ENCODE measurements around the gene ZCCHC14.

ZCCHC14 gene

GRCh38 chr16:87410530-87410929, 82.3 kb downstream of the ZCCHC14 start:
- H3K27me3 ChIP-seq (ENCODE audit: insufficient read depth, poor library complexity, severe bottlenecking), result no peaks in the 10 kb centered on the region
- H3K27ac ChIP-seq (replicated peaks), result no peak overlapping the region
- H3K4me3 ChIP-seq (replicated peaks; ENCODE audit: insufficient read depth, low read length), result no peak overlapping the region
- TF ChIP-seq GABPA (IDR thresholded peaks at IDR 0.05; ENCODE audit: low read depth) (no peak), REST (IDR thresholded peaks at IDR 0.05; ENCODE audit: insufficient replicate concordance, low read depth) (no peak), CTCF (IDR thresholded peaks at IDR 0.05; ENCODE audit: insufficient read depth, low read length) (no peak), POLR2AphosphoS5 (IDR thresholded peaks at IDR 0.05; ENCODE audit: low read depth) (no peak), SPI1 (IDR thresholded peaks at IDR 0.05; ENCODE audit: borderline replicate concordance, low read depth) (no peak)
- no peak for DNase-seq (ENCODE audit: low read depth in 1 of 2, low spot score in 1 of 2)

GRCh38 chr16:87409781-87410180, 83.0 kb downstream of the ZCCHC14 start:
- TF ChIP-seq POLR2AphosphoS5 (IDR thresholded peaks at IDR 0.05; ENCODE audit: low read depth), result no peak
- TF ChIP-seq GABPA (IDR thresholded peaks at IDR 0.05; ENCODE audit: low read depth), result no peak
- TF ChIP-seq REST (IDR thresholded peaks at IDR 0.05; ENCODE audit: insufficient replicate concordance, low read depth), result no peak
- no peak for TF ChIP-seq SPI1 (IDR thresholded peaks at IDR 0.05; ENCODE audit: borderline replicate concordance, low read depth)
- no peak for TF ChIP-seq CTCF (IDR thresholded peaks at IDR 0.05; ENCODE audit: insufficient read depth, low read length)

GRCh38 chr16:87409153-87409552, 83.7 kb downstream of the ZCCHC14 start:
- Histone ChIP-seq H3K27ac (replicated peaks) (no peak overlapping the region), H3K4me3 (replicated peaks; ENCODE audit: insufficient read depth, low read length) (no peak overlapping the region), H3K27me3 (ENCODE audit: insufficient read depth, poor library complexity, severe bottlenecking) (no peaks in the 10 kb centered on the region)
- no peak for DNase-seq (ENCODE audit: low read depth in 1 of 2, low spot score in 1 of 2)
- TF ChIP-seq POLR2AphosphoS5 (IDR thresholded peaks at IDR 0.05; ENCODE audit: low read depth), result no peak
- no peak for TF ChIP-seq SPI1 (IDR thresholded peaks at IDR 0.05; ENCODE audit: borderline replicate concordance, low read depth)
- TF ChIP-seq GABPA (IDR thresholded peaks at IDR 0.05; ENCODE audit: low read depth), result no peak
- TF ChIP-seq REST (IDR thresholded peaks at IDR 0.05; ENCODE audit: insufficient replicate concordance, low read depth), result no peak
- TF ChIP-seq CTCF (IDR thresholded peaks at IDR 0.05; ENCODE audit: insufficient read depth, low read length), result no peak

More at GRCh38 chr16:87409781-87410180, 83.0 kb downstream of the ZCCHC14 start:
- Histone ChIP-seq H3K27ac (replicated peaks) (no peak overlapping the region), H3K27me3 (ENCODE audit: insufficient read depth, poor library complexity, severe bottlenecking) (no peaks in the 10 kb centered on the region), H3K4me3 (replicated peaks; ENCODE audit: insufficient read depth, low read length) (no peak overlapping the region)
- DNase-seq (ENCODE audit: low read depth in 1 of 2, low spot score in 1 of 2), result no peak
